Heart left ventricle (tissue), 16 donors: ENCODE data around the gene SH3PXD2A. TPM values are rescaled to one million over a fixed set of nuclear protein-coding genes. Genes with fewer than 3 reads are reported as not detected.

Experiments used
- ATAC-seq, 4 donors: fragments of 200-7000 bp; cut with Tn5 transposase; one replicate each; pipeline ENCODE4 v1.9.1; 2020 to 2022; ENCODE audit warnings: moderate library complexity in 4 of 4, mild to moderate bottlenecking in 3 of 4, moderate number of reproducible peaks in 1 of 4
- DNase-seq, 5 donors: peaks; one replicate each; pipeline ENCODE4 v3.0.0-alpha.2; 2020
- H3K27ac ChIP-seq, 12 donors: fragments of 200-600 bp; sonication (generic) in 4 of 12; one replicate each; pipeline versions ENCODE4 v1.5.0 to v1.8.0; 2016 to 2022; ENCODE audit warnings: mild to moderate bottlenecking in 2 of 12
- H3K27me3 ChIP-seq, 9 donors: fragments of 200-600 bp; sonication (generic) in 2 of 9; one replicate each; pipeline versions ENCODE4 v1.5.1 to v1.8.0; 2016 to 2022; ENCODE audit warnings: mild to moderate bottlenecking in 3 of 9
- H3K36me3 ChIP-seq, 9 donors: fragments of 200-600 bp; sonication (generic) in 2 of 9; one replicate each; pipeline versions ENCODE4 v1.5.0 to v1.8.0; 2018 to 2022; ENCODE audit warnings: mild to moderate bottlenecking in 2 of 9
- H3K4me1 ChIP-seq, 12 donors: fragments of 200-600 bp; sonication (generic) in 4 of 12; one replicate each; pipeline versions ENCODE4 v1.5.0 to v1.8.0; 2016 to 2022; ENCODE audit warnings: mild to moderate bottlenecking in 3 of 12
- H3K4me3 ChIP-seq, 12 donors: fragments of 200-600 bp; sonication (generic) in 4 of 12; one replicate each; pipeline versions ENCODE4 v1.5.0 to v1.8.0; 2017 to 2022; ENCODE audit warnings: mild to moderate bottlenecking in 9 of 12, moderate library complexity in 4 of 12
- H3K9me3 ChIP-seq, 12 donors: fragments of 200-600 bp; sonication (generic) in 4 of 12; one replicate each; pipeline versions ENCODE4 v1.5.0 to v1.8.0; 2016 to 2022; ENCODE audit warnings: mild to moderate bottlenecking in 1 of 12
- CTCF ChIP-seq, 12 donors: fragments of 200-600 bp; sonication (generic) in 4 of 12; IDR thresholded peaks; one replicate each; pipeline versions ENCODE4 v1.5.0 to v1.8.0; 2018 to 2022; ENCODE audit warnings: antibody characterized with exemption in 12 of 12, mild to moderate bottlenecking in 5 of 12
- POLR2A ChIP-seq, 2 donors: fragments of 450-650 bp; IDR thresholded peaks; one replicate each; pipeline ENCODE4 v1.6.1; 2017; ENCODE audit warnings: antibody characterized with exemption in 2 of 2, mild to moderate bottlenecking in 2 of 2, moderate library complexity in 2 of 2
- WGBS, 4 donors: extraction: QIAGEN DNeasy Blood & Tissue Kit in 2 of 4; methylation state at CpG; one replicate each; pipeline versions ENCODE4 v1.1.5 to v1.1.7; 2013 to 2018; 5-methylcytosine and 5-hydroxymethylcytosine counted together
- intact Hi-C, 10 donors: fragments of 100-400 bp; cut with DNase I; formaldehyde crosslinking; loops; one replicate each; pipeline versions ENCODE4 v1.11.1 to v1.14.2; 2022
- polyA plus RNA-seq, 2 donors: library from polyadenylated mRNA; stranded (reverse); fragments of 200-250 nt; gene quantifications; one replicate each; pipeline ENCODE4 v1.2.3, GENCODE V29; 2013
- total RNA-seq, 9 donors: library from RNA; depleted of rRNA in 2 of 9; stranded (reverse); fragments of >200 nt in 2 of 9; fragmentation: NEBNext Ultra II Directional in 3 of 9; extraction: Animal tissue kit (Norgen Biotek cat#: 25700) in 3 of 9; gene quantifications; one replicate each; pipeline versions ENCODE4 v1.1.0 to v1.2.4, GENCODE V29; 2016 to 2023
- donor health status: ischemic (EF 13 %, LVEDD 7.1; RV severe dilation, severe dysfunction).
- donor health status: healthy with polysubstance abuse.
- donor health status: DM: no; HTN: yes; CAD: no.
- donor health status: DM: no; HTN: no; CAD: no.
- donor health status: ischemic (EF 25% LVEDD 6.9; RV normal size, moderate dysfunction).
- donor health status: ischemic (EF 25% LVEDD 5.7; RV mildly dilated, moderate dysfunction).
- donor health status: healthy.
- donor health status: DM: yes; HTN: yes; CAD: no.
- donor health status: ischemic (EF 35%, LVEDD 5.7; RV mildly dilated, moderate dysfunction).
- donor health status: nonischemic (EF 11% LVEDD 7.7; RV severe dilation, severe dysfunction).
- donor health status: DM: yes; HTN: yes; CAD: no.
- donor health status: PGD.
- donor health status: ischemic (EF 29% LVEDD 5.4; RV normal size, mild dysfunction).
- donor health status: nonischemic (EF 23%, LVEDD 6.1; RV moderate dilation, normal function).

SH3PXD2A gene
- total and polyA plus RNA-seq, 11 donors: 11.8 to 43.4 (median 31.1) TPM

GRCh38 chr10:103822800-103823199 lies 32.6 kb downstream of the SH3PXD2A start:
- intact Hi-C loops: loop anchor here in 1 of 10 donors (5.0 kb wide), 1 partner anchor 45 kb away; no protein-coding TSS in a partner anchor
- H3K4me3 ChIP-seq: no peak overlapping the region
- WGBS, 4 donors: 47 to 55% (median 50%) methylated on average over 3 of the region's 3 CpGs

GRCh38 chr10:103822107-103822716 lies 33.2 kb downstream of the SH3PXD2A start:
- Histone ChIP-seq H3K36me3 (no peaks in the 10 kb centered on the region), H3K4me1 (peaks cover 0 to 67% (median 38%) of the 10 kb centered on the region in 12 donors), H3K9me3 (no peaks in the 10 kb centered on the region), H3K4me3 (no peak overlapping the region), H3K27me3 (no peaks in the 10 kb centered on the region), H3K27ac (no peak overlapping the region)
- TF ChIP-seq POLR2A (IDR thresholded peaks at IDR 0.05) (no peak), CTCF (IDR thresholded peaks at IDR 0.05) (no peak)
- DNase-seq (no peak), ATAC-seq (no peak)
- WGBS, 4 donors: 88 to 95% (median 91%) methylated on average over 5 of the region's 5 CpGs
- intact Hi-C loops: loop anchor here in 1 of 10 donors (5.0 kb wide), 1 partner anchor 45 kb away; no protein-coding TSS in a partner anchor

More at GRCh38 chr10:103822800-103823199, 32.6 kb downstream of the SH3PXD2A start:
- DNase-seq: no peak
- no peaks in the 10 kb centered on the region for H3K27me3 ChIP-seq
- H3K27ac ChIP-seq: no peak overlapping the region
- H3K36me3 ChIP-seq: no peaks in the 10 kb centered on the region
- H3K4me1 ChIP-seq: peaks cover 0 to 67% (median 38%) of the 10 kb centered on the region in 12 donors
- no peak for ATAC-seq
- no peaks in the 10 kb centered on the region for H3K9me3 ChIP-seq
- no peak for TF ChIP-seq CTCF (IDR thresholded peaks at IDR 0.05)
- no peak for TF ChIP-seq POLR2A (IDR thresholded peaks at IDR 0.05)

- H3K9me3 ChIP-seq: no peaks in the 10 kb centered on the region
- no peaks in the 10 kb centered on the region for H3K36me3 ChIP-seq
- H3K27me3 ChIP-seq: no peaks in the 10 kb centered on the region
- H3K27ac ChIP-seq: peak overlapping the region in 9 of 12 donors; percentile 2 to 60 (median 54)
- ATAC-seq (peak; percentile 60 to 91 (median 81)), DNase-seq (peak; percentile 83 to 91 (median 86))
- 21 to 40% (median 27%) methylated on average over 10 to 19 of the region's 19 CpGs for WGBS, 4 donors
- no peak for TF ChIP-seq POLR2A (IDR thresholded peaks at IDR 0.05)
- TF ChIP-seq CTCF (IDR thresholded peaks at IDR 0.05): no peak
- peak overlapping the region in 4 of 12 donors; percentile 2 to 26 (median 10) for H3K4me3 ChIP-seq
- intact Hi-C loops: loop anchor here in 2 of 10 donors (2.0 to 5.0 kb wide), 2 partner anchors 34 to 43 kb away; partner anchors contain the start of gene SH3PXD2A (in 1 of the 2)
- peaks cover 0 to 68% (median 38%) of the 10 kb centered on the region in 12 donors for H3K4me1 ChIP-seq
Measured at GRCh38 chr10:103820101-103821062, 35.0 kb downstream of the SH3PXD2A start.

GRCh38 chr10:103819493-103819892 lies 35.9 kb downstream of the SH3PXD2A start:
- Histone ChIP-seq H3K27me3 (no peaks in the 10 kb centered on the region), H3K36me3 (no peaks in the 10 kb centered on the region), H3K4me1 (peaks cover 0 to 59% (median 35%) of the 10 kb centered on the region in 12 donors), H3K27ac (peak overlapping the region in 5 of 12 donors; percentile 41 to 60 (median 56)), H3K9me3 (no peaks in the 10 kb centered on the region), H3K4me3 (no peak overlapping the region)
- no peak for TF ChIP-seq CTCF (IDR thresholded peaks at IDR 0.05)
- TF ChIP-seq POLR2A (IDR thresholded peaks at IDR 0.05): no peak
- intact Hi-C loops: no loop called here
- ATAC-seq (peak in 1 of 4 donors; percentile 2), DNase-seq (no peak)
- 62 to 74% (median 69%) methylated on average over 7 of the region's 7 CpGs for WGBS, 4 donors
